Breast epithelium (tissue), 3 donors: ENCODE measurements around the gene DBNDD1.

Experiments
- CTCF ChIP-seq, 3 donors: fragments of 450-650 bp; IDR thresholded peaks; one replicate each; pipeline ENCODE4 v1.5.1; 2016 to 2017; ENCODE audit warnings: antibody characterized with exemption in 3 of 3, mild to moderate bottlenecking in 3 of 3, moderate library complexity in 3 of 3
- POLR2A ChIP-seq: fragments of 450-650 bp; IDR thresholded peaks from one replicate; pipeline ENCODE4 v1.6.1; 2016; ENCODE audit warnings: antibody characterized with exemption, mild to moderate bottlenecking, moderate library complexity
- POLR2AphosphoS5 ChIP-seq, 3 donors: sonication (generic); formaldehyde crosslinking; IDR thresholded peaks; one replicate each; pipeline ENCODE4 v1.6.1; 2017; ENCODE audit warnings: antibody characterized with exemption in 3 of 3

- TF ChIP-seq CTCF (IDR thresholded peaks at IDR 0.05) (no peak), POLR2A (no peak), POLR2AphosphoS5 (IDR thresholded peaks at IDR 0.05) (no peak)
Observed at GRCh38 chr16:89961920-89962319, 57.3 kb downstream of the DBNDD1 start.
